Fibroblast of pulmonary artery (primary cell): ENCODE data around the gene RAP1B.

Experiments used
- DNase-seq: peaks from one replicate; pipeline ENCODE4 v3.0.0-alpha.2; 2010; ENCODE audit warnings: low read depth
- H3K4me3 ChIP-seq: replicated peaks from 2 replicates; pipeline ENCODE4 v1.5.1; 2011; ENCODE audit warnings: low read depth, mild to moderate bottlenecking, control low read depth, low read length, moderate library complexity
- TF ChIP-seq, protein P1 (sequence below): IDR thresholded peaks from 2 replicates; pipeline ENCODE4 v1.5.1; 2011; ENCODE audit warnings: mild to moderate bottlenecking, control low read depth, low read length, inconsistent platforms; ENCODE audit errors: missing control alignments

RAP1B gene

DNA sequence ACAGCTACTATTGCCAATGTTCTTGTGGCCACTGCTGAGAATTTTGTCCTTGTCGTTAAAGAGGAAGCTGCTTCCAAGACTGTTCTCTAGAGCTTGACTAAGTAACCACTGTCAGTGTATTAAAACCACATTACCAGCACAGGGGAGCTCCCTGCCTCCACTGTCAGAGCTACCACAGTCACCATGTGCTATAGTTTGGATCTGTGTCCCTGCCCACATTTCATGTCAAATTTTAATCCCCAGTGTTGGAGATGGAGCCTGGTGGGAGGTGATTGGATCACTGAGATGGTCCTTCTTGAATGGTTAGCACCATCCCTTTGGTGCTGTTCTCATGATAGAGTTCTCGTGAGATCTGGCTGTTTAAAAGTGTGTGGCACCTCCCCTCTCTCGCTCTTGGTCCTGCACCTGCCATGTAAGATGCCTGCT, 23.2 kb upstream of the RAP1B start:
- TF ChIP-seq, protein P1, sequence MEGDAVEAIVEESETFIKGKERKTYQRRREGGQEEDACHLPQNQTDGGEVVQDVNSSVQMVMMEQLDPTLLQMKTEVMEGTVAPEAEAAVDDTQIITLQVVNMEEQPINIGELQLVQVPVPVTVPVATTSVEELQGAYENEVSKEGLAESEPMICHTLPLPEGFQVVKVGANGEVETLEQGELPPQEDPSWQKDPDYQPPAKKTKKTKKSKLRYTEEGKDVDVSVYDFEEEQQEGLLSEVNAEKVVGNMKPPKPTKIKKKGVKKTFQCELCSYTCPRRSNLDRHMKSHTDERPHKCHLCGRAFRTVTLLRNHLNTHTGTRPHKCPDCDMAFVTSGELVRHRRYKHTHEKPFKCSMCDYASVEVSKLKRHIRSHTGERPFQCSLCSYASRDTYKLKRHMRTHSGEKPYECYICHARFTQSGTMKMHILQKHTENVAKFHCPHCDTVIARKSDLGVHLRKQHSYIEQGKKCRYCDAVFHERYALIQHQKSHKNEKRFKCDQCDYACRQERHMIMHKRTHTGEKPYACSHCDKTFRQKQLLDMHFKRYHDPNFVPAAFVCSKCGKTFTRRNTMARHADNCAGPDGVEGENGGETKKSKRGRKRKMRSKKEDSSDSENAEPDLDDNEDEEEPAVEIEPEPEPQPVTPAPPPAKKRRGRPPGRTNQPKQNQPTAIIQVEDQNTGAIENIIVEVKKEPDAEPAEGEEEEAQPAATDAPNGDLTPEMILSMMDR: no peak
- no peak overlapping the region for H3K4me3 ChIP-seq
- no peak for DNase-seq

DNA sequence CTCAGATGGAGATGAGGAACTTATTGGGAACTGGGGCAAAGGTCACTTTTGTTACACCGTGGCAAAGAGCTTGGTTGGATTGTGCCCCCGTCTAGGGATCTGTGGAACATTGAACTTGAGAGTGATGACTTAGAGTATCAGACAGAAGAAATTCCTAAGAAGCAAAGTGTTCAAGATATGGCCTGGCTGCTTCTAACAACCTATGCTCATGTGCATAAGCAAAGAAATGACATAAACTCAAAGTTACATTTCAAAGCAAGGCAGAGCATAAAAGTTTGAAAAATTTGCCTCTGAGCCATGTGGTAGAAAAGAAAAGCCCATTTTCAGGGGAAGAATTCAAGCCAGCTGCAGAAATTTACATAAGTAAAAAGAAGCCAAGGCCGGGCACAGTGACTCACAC, 21.5 kb upstream of the RAP1B start:
- TF ChIP-seq, protein P1: no peak
- no peak overlapping the region for H3K4me3 ChIP-seq

DNA sequence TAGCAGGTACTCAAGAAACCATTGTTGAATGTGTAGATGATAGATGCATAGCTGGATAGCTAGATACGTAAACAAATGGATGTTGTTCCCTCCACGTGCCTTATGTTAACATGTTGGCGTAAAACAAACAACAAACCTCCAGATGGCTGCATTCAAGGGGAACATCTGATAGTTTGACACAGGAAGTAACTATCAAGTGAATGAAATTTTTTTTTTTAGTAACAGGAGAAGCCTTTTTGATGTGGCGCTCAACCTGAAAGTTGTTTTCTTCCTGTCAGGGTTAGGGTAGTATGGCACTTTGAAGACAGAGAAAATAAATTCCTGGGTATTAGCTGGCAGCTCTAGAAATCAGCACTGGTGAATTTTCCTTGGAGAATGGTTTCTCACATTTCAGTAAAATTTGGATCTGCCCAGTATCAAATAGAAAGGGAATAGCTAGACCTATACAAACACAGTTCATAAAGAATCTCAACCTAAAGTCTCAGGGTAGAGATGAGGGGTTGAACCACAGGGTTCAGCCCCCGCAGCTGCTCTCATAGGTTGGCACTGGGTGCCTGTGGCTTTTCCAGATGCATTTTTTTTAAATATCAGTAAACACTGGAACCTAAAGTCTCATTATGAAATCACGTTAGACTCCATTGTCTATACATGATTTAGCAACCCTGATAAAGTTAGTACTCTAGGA, 18.8 kb upstream of the RAP1B start:
- TF ChIP-seq, protein P1: no peak
- no peak overlapping the region for H3K4me3 ChIP-seq
- DNase-seq: no peak

More for the DNA sequence above, 21.5 kb upstream of the RAP1B start:
- DNase-seq: no peak

DNA sequence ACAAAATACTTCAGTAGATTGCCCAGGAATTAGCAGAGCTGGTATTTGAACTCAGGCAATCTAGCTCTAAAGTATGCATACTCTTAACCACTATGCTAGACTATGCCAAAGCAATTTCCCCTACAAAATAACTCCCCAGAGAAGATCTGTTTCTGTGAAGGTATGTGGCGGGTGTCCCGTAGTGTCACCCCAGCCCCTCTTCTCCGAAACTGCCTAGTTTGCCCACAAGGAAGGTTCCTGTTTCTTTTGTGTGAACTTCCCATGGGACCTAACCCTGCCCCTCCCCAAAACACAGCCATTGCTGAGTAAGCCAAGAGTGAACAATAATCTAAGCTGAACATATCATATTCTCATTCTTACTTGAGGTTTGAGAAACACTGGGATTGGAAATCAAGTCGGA, 15.5 kb upstream of the RAP1B start:
- TF ChIP-seq, protein P1: no peak

DNA sequence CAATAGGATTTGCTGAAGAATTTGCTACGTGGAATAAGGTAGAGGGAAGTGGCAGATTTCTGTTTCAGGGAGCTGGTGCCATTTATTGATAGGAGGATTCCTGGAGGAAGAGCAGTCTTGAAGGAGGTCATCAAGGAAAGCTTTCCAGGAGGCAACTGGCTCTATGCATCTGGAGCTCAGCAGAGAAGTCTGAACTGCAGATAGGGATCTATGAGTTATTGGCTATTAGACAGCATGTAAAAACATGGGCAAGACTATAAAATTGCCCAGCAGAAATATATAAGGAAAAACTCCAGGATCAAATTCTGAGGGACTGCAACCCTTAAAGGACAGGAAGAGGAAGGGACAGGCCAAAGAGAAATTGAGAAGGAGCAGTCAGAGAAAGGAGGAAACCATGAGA, 8.9 kb upstream of the RAP1B start:
- DNase-seq: no peak
- TF ChIP-seq, protein P1: no peak
- no peak overlapping the region for H3K4me3 ChIP-seq

More for the DNA sequence above, 15.5 kb upstream of the RAP1B start:
- DNase-seq: no peak
- no peak overlapping the region for H3K4me3 ChIP-seq

DNA sequence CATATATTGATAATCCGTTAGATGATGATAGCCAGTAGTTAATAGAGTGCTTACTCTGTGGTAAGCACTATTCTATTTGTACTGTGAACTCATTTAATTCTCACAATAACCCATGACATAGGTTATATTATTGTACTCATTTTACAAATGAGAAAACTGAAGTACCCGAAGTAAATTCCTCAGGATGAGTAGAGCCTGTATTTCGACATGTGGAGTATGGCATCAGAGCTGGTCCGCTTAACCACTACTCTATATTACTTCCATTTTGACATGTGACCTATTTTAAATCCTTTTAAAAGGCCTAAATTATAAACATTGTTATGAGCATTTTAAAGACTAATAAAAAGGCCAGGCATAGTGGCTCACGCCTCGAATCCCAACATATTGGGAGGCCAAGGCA, 8.0 kb upstream of the RAP1B start:
- no peak overlapping the region for H3K4me3 ChIP-seq
- DNase-seq: no peak
- TF ChIP-seq, protein P1: no peak

DNA sequence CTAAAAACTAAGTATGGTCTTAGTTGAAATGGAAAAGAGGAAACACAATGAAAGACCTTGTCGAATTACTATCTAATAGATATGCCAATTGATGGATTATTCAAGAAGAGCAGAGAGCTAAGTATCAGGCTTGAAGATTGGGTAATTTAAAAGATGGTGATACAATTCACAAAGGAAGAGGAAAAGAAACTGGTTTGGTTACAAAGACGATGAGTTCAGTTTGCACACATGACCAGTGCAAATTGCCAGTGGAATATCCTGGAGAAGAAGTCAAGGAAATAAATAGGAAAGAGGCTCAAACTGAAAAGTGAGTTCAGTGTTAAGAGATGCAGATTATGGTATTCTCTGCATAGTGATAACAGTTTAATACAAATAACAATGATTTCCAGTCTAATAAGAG, 2.5 kb upstream of the RAP1B start:
- TF ChIP-seq, protein P1: no peak
- no peak overlapping the region for H3K4me3 ChIP-seq
- DNase-seq: no peak
